Measurements from ENCODE around the gene UBE3D. TPM values are rescaled to one million over a fixed set of nuclear protein-coding genes. Genes with fewer than 3 reads are reported as not detected.

The UBE3D gene
- total and polyA plus RNA-seq, 2 experiments from 2014 or later: 7.3 to 11.4 TPM

GRCh38 chr6:82971877-82972460 is 93.7 kb downstream of the UBE3D start:
- Histone ChIP-seq H3K9me2 (replicated peaks; ENCODE audit: insufficient read depth) (no peaks in the 10 kb centered on the region), H4K20me1 (ENCODE audit: insufficient read depth, poor library complexity, severe bottlenecking) (no peaks in the 10 kb centered on the region), H3K4me1 (ENCODE audit: insufficient read depth) (no peaks in the 10 kb centered on the region), H3K36me3 (replicated peaks; ENCODE audit: insufficient read depth, low read depth) (no peaks in the 10 kb centered on the region), H3K27ac (no peak overlapping the region), H3K27me3 (no peaks in the 10 kb centered on the region), H3K4me2 (no peak overlapping the region), H3K9me3 (ENCODE audit: low read depth) (no peaks in the 10 kb centered on the region), H3K79me2 (no peaks in the 10 kb centered on the region), H3K4me3 (no peak overlapping the region), H2AFZ (no peak overlapping the region)
- no peak for DNase-seq (ENCODE audit: low spot score)
- WGBS (ENCODE audit: low lambda C conversion rate, missing lambda C conversion rate): 95% methylated on average over 3 of the region's 3 CpGs
- TF ChIP-seq CTCF (IDR thresholded peaks at IDR 0.05; ENCODE audit: poor library complexity) (no peak), EZH2 (IDR thresholded peaks at IDR 0.05; ENCODE audit: borderline replicate concordance) (no peak), EZH2phosphoT487 (IDR thresholded peaks at IDR 0.05; ENCODE audit: low read depth, severe bottlenecking, unreplicated experiment) (no peak)

DNA sequence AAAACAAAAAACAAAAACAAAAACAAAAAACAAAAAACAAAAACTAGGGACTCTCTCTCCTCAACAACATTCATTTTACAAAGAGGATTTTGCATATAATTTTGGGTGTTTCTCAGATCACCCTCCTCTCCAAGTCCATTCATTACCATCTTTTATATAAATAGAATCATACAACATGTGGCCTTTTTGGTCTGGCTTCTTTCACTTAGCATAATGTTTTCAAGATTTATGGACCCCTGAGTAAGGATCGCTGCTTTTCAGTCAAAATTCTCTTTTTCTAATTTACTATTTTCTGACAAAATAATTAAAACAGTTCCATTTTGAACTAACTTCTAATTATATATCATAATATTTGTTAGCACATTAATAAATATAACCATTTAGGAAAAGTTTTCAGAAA is 94.8 kb downstream of the UBE3D start:
- no peak for TF ChIP-seq EZH2phosphoT487 (IDR thresholded peaks at IDR 0.05; ENCODE audit: low read depth, severe bottlenecking, unreplicated experiment)
- Histone ChIP-seq H4K20me1 (ENCODE audit: insufficient read depth, poor library complexity, severe bottlenecking) (no peaks in the 10 kb centered on the region), H3K4me3 (no peak overlapping the region), H3K27ac (no peak overlapping the region), H3K27me3 (no peaks in the 10 kb centered on the region), H3K79me2 (no peaks in the 10 kb centered on the region), H2AFZ (no peak overlapping the region), H3K9me2 (replicated peaks; ENCODE audit: insufficient read depth) (no peaks in the 10 kb centered on the region), H3K4me1 (ENCODE audit: insufficient read depth) (no peaks in the 10 kb centered on the region), H3K36me3 (replicated peaks; ENCODE audit: insufficient read depth, low read depth) (no peaks in the 10 kb centered on the region), H3K9me3 (ENCODE audit: low read depth) (no peaks in the 10 kb centered on the region), H3K4me2 (no peak overlapping the region)
- DNase-seq (ENCODE audit: low spot score): no peak
- WGBS (ENCODE audit: low lambda C conversion rate, missing lambda C conversion rate): 73% methylated on average over 1 of the region's 1 CpG

DNA sequence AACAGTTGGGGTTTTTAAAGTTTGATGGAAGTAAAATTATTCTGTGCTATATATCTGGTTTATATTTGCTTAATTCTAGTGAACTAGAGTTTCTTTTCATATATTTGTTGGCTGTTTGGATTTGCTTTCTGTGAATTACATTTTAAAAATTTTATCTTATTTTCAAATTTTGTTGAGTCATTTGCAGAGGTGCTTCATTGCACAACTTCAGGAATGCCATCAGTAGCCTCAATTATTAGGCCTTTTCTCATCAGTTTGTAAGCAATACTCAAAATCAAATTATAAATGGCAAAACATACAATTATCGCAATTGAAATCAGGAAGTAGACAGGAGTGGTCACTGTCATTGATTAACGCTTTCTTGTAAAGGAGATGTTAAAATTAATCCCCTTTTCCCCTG is 96.9 kb downstream of the UBE3D start:
- TF ChIP-seq EZH2 (IDR thresholded peaks at IDR 0.05; ENCODE audit: borderline replicate concordance) (no peak), EZH2phosphoT487 (IDR thresholded peaks at IDR 0.05; ENCODE audit: low read depth, severe bottlenecking, unreplicated experiment) (no peak), CTCF (IDR thresholded peaks at IDR 0.05; ENCODE audit: poor library complexity) (no peak)
- no peak overlapping the region for H3K4me3 ChIP-seq

DNA sequence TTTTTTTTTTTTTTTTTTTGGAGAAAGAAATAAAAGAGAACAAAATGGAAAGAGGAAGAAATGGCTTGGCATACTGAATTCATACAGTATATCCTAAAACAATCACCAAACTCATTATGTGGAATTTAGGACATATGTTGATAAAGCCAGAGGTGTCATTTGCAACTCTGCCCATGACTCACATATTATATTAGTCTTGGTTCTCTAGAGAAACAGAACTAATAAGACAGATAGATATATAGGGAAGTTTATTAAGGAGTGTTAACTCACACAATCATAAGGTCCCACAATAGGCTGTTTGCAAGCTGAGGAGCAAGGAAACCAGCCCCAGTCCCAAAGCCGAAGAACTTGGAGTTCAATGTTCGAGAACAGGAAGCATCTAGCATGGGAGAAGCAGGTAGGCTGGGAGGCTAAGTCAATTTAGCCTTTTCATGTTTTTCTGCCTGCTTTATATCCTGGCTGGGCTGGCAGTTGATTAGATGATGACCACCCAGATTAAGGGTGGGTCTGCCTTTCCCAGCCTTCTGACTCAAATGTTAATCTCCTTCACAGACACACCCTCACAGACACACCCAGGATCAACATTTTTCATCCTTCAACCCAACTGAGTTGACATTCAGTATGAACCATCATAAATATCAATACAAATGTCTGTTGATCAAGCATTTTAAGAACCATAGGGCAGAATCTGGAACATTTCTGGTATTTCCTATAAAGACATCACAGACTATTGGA is 102.3 kb downstream of the UBE3D start:
- no peaks in the 10 kb centered on the region for H3K79me2 ChIP-seq
- H4K20me1 ChIP-seq (ENCODE audit: insufficient read depth, poor library complexity, severe bottlenecking): no peaks in the 10 kb centered on the region
- H3K27me3 ChIP-seq: no peaks in the 10 kb centered on the region
- no peak for DNase-seq (ENCODE audit: low spot score)
- no peak overlapping the region for H3K4me3 ChIP-seq
- H3K27ac ChIP-seq: no peak overlapping the region
- no peak overlapping the region for H2AFZ ChIP-seq
- no peaks in the 10 kb centered on the region for H3K9me3 ChIP-seq (ENCODE audit: low read depth)
- H3K9me2 ChIP-seq (replicated peaks; ENCODE audit: insufficient read depth): no peaks in the 10 kb centered on the region
- H3K4me2 ChIP-seq: no peak overlapping the region
- 94% methylated on average over 2 of the region's 2 CpGs for WGBS (ENCODE audit: low lambda C conversion rate, missing lambda C conversion rate)
- H3K4me1 ChIP-seq (ENCODE audit: insufficient read depth): peaks cover 2% of the 10 kb centered on the region
- TF ChIP-seq EZH2phosphoT487 (IDR thresholded peaks at IDR 0.05; ENCODE audit: low read depth, severe bottlenecking, unreplicated experiment) (no peak), CTCF (IDR thresholded peaks at IDR 0.05; ENCODE audit: poor library complexity) (no peak), EZH2 (IDR thresholded peaks at IDR 0.05; ENCODE audit: borderline replicate concordance) (no peak)
- H3K36me3 ChIP-seq (replicated peaks; ENCODE audit: insufficient read depth, low read depth): no peaks in the 10 kb centered on the region

More for the DNA sequence above, 96.9 kb downstream of the UBE3D start:
- Histone ChIP-seq H2AFZ (no peak overlapping the region), H3K4me2 (no peak overlapping the region), H3K4me1 (ENCODE audit: insufficient read depth) (no peaks in the 10 kb centered on the region), H3K27ac (no peak overlapping the region), H3K36me3 (replicated peaks; ENCODE audit: insufficient read depth, low read depth) (no peaks in the 10 kb centered on the region), H4K20me1 (ENCODE audit: insufficient read depth, poor library complexity, severe bottlenecking) (no peaks in the 10 kb centered on the region), H3K9me2 (replicated peaks; ENCODE audit: insufficient read depth) (no peaks in the 10 kb centered on the region), H3K9me3 (ENCODE audit: low read depth) (no peaks in the 10 kb centered on the region), H3K79me2 (no peaks in the 10 kb centered on the region), H3K27me3 (no peaks in the 10 kb centered on the region)
- 97% methylated on average over 2 of the region's 2 CpGs for WGBS (ENCODE audit: low lambda C conversion rate, missing lambda C conversion rate)
- no peak for DNase-seq (ENCODE audit: low spot score)
